HUES6 (cell line): Measurements from ENCODE around the gene RRP1B.

Experiments
- H3K27ac ChIP-seq: 2 replicates; pipeline ENCODE4 v1.7.0; 2013; ENCODE audit warnings: low read depth, mild to moderate bottlenecking, low read length, inconsistent platforms
- H3K27me3 ChIP-seq: 2 replicates; pipeline ENCODE4 v1.6.1; 2013; ENCODE audit warnings: low read length; ENCODE audit not compliant: control insufficient read depth, insufficient read depth
- H3K36me3 ChIP-seq: 2 replicates; pipeline ENCODE4 v1.6.1; 2013; ENCODE audit warnings: low read length; ENCODE audit not compliant: control insufficient read depth, insufficient read depth
- H3K4me1 ChIP-seq: 2 replicates; pipeline ENCODE4 v1.6.1; 2013; ENCODE audit warnings: low read length; ENCODE audit not compliant: control insufficient read depth, insufficient read depth
- H3K4me3 ChIP-seq: 2 replicates; pipeline ENCODE4 v1.5.1; 2013; ENCODE audit warnings: low read depth, low read length
- H3K9ac ChIP-seq: one replicate; pipeline ENCODE4 v1.6.1; 2013; ENCODE audit warnings: mild to moderate bottlenecking, low read length
- H3K9me3 ChIP-seq: 2 replicates; pipeline ENCODE4 v1.6.1; 2013; ENCODE audit warnings: low read depth, low read length; ENCODE audit not compliant: control insufficient read depth, insufficient read depth

The RRP1B gene

DNA sequence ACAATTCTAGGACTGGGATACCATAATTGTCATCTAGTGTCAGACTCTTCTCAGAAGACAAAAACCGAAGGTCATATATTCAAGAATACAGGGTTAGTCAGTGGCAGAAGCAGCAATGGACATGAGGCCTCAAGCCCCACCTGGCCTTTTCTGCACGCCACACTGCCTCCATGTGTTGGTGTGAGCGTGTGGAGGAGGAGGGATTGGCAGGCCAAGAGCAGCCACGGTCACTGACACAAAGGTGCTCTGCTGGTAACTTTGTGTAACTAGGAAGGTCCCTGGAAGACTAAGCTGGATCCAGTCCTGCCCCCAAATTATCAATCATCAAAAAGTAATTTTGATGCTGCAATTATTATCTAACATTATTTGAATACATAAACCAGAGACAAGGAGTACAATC lies 35.0 kb upstream of the RRP1B start:
- Histone ChIP-seq H3K27me3 (no peaks in the 10 kb centered on the region), H3K27ac (no peak overlapping the region), H3K9me3 (peaks cover 32% of the 10 kb centered on the region), H3K9ac (no peak overlapping the region), H3K4me1 (no peaks in the 10 kb centered on the region), H3K4me3 (no peak overlapping the region), H3K36me3 (no peaks in the 10 kb centered on the region)

DNA sequence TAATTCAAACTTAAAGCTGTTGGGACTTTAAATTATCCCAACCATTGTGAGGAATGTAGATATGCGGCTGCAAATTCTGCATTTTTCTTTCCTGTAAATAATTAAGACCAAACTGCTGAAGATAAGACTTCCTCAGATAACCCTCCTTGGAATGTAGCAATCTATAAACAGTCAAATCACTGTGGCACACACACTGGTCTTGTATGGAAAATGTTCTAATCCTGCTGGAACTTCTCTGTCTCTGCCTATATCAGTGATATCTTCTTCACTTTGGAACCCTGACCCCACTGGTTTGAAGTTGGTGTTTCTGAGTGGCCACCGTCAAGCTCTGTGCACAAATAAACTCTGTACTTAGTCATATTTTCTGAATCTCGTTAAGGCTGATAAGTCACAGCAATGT lies 33.0 kb upstream of the RRP1B start:
- Histone ChIP-seq H3K4me1 (no peaks in the 10 kb centered on the region), H3K27ac (no peak overlapping the region), H3K36me3 (no peaks in the 10 kb centered on the region)

DNA sequence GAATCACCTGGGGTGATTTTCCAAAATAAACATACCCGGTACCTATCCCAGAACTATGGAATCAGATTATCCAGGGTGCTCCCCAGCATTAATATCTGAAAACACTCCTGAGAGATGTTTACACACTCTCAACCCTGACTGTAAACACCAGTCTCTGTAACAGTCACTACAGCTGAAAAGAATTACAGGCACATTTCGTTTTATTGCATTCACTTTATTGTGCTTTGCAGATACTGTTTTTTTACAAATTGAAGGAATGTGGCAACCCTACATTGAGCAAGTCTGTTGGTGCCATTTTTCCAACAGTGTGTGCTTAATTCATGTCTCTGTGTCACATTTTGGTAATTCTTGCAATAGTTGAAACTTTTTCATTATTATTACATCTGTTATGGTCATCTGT lies 31.8 kb upstream of the RRP1B start:
- Histone ChIP-seq H3K4me3 (no peak overlapping the region), H3K9me3 (peaks cover 17% of the 10 kb centered on the region; the same call in 1 of the 2 replicates), H3K27ac (no peak overlapping the region), H3K9ac (no peak overlapping the region), H3K36me3 (no peaks in the 10 kb centered on the region), H3K4me1 (no peaks in the 10 kb centered on the region), H3K27me3 (no peaks in the 10 kb centered on the region)

More for the DNA sequence above, 33.0 kb upstream of the RRP1B start:
- H3K4me3 ChIP-seq: no peak overlapping the region
- H3K27me3 ChIP-seq: no peaks in the 10 kb centered on the region
- H3K9ac ChIP-seq: no peak overlapping the region
- H3K9me3 ChIP-seq: peaks cover 17% of the 10 kb centered on the region; the same call in 1 of the 2 replicates

DNA sequence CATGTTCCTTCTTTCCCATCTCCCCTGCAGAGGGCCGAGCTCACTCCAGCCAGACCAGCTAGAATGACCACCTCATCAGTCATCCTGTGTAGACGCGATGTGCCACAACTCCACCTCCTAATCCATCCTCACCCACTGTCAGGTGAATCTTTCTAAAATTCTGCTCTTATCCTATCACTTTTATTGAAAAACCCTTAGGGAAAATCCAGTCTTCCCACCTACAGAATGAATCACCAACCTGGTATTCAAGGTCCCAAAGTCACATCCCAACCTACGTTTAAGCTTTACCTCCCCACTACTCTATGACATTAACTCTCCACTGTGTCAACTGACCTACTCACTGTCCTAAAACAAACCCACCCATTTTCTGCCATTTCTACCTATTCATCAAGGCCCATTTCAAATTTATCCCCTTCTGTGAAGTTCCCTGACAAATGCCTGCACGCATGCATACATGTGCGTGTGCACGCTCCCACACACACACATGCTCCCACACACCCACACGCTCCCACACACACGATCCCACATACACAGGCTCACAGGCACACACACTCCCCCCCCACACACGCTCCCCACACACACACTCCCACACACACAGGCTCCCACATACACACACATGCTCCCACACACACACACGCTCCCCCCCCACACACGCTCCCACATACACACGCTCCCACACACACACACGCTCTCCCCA lies 27.8 kb upstream of the RRP1B start:
- H3K27ac ChIP-seq: no peak overlapping the region
- H3K9me3 ChIP-seq: peaks cover 17% of the 10 kb centered on the region; the same call in 1 of the 2 replicates
- H3K36me3 ChIP-seq: no peaks in the 10 kb centered on the region
- H3K27me3 ChIP-seq: no peaks in the 10 kb centered on the region
- H3K4me3 ChIP-seq: no peak overlapping the region
- H3K4me1 ChIP-seq: no peaks in the 10 kb centered on the region
- H3K9ac ChIP-seq: no peak overlapping the region

DNA sequence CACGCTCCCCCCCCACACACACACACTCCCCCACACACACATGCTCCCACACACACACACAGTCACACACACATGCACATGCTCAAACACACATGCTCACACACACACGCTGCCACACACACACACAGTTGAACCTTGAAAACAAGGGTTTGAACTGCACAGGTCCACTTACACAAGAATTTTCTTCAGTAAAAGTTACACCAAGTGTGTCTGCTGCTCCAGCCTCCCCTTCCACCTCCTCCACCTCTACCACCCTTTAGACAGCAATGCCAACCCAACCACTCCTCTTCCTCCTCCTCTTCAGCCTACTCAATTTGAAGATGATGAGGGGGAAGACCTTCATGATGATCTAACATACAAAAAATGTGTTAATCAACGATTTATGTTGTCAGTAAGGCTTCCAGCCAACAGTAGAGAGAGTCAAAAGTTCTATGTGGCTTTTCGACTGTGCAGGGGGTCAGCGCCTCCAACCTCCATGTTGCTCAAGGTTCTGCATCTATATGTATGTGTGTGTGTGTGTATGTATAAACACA lies 26.9 kb upstream of the RRP1B start:
- H3K27ac ChIP-seq: no peak overlapping the region
- H3K4me3 ChIP-seq: no peak overlapping the region
- H3K36me3 ChIP-seq: no peaks in the 10 kb centered on the region
- H3K9me3 ChIP-seq: peaks cover 17% of the 10 kb centered on the region; the same call in 1 of the 2 replicates
- H3K27me3 ChIP-seq: no peaks in the 10 kb centered on the region
- H3K9ac ChIP-seq: no peak overlapping the region
- no peaks in the 10 kb centered on the region for H3K4me1 ChIP-seq

DNA sequence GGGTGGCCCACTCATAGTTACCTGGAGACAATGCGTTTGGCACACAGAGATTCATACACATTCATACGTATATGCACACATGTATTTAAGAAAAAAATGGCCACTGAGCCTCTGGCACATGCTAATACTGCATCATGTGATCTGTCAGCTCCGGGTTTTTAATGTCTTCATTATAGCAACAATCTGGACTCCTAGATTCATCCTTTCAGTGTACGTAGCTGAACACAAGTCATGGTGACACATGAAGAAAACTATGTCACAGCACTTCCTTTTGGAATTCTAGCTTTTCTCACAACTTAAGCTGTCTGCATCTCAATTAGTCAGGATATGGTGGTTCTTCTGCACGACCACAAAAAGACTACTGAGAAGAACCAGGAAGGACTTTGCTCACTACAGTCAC lies 24.7 kb upstream of the RRP1B start:
- no peaks in the 10 kb centered on the region for H3K27me3 ChIP-seq
- no peak overlapping the region for H3K27ac ChIP-seq
- H3K36me3 ChIP-seq: no peaks in the 10 kb centered on the region
- no peak overlapping the region for H3K4me3 ChIP-seq
- H3K9me3 ChIP-seq: no peaks in the 10 kb centered on the region
- no peaks in the 10 kb centered on the region for H3K4me1 ChIP-seq
- H3K9ac ChIP-seq: no peak overlapping the region

DNA sequence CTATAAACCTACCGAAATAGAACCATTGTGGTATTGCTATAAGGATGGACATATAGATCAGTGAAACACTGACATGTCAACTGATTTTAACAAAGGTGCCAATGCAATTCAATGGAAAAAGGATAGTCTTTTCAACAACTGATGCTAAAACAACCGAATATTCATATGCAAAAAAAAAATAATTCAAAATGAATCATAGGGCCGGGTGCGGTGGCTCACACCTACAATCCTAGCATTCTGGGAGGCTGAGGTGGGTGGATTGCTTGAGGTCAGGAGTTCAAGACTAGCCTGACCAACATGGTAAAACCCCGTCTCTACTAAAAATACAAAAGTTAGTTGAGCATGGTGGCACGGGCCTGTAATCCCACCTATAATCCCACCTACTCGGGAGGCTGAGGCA lies 23.9 kb upstream of the RRP1B start:
- H3K27ac ChIP-seq: no peak overlapping the region
- no peaks in the 10 kb centered on the region for H3K4me1 ChIP-seq
- no peak overlapping the region for H3K9ac ChIP-seq
- H3K9me3 ChIP-seq: no peaks in the 10 kb centered on the region
- H3K36me3 ChIP-seq: no peaks in the 10 kb centered on the region
- no peaks in the 10 kb centered on the region for H3K27me3 ChIP-seq
- H3K4me3 ChIP-seq: no peak overlapping the region

DNA sequence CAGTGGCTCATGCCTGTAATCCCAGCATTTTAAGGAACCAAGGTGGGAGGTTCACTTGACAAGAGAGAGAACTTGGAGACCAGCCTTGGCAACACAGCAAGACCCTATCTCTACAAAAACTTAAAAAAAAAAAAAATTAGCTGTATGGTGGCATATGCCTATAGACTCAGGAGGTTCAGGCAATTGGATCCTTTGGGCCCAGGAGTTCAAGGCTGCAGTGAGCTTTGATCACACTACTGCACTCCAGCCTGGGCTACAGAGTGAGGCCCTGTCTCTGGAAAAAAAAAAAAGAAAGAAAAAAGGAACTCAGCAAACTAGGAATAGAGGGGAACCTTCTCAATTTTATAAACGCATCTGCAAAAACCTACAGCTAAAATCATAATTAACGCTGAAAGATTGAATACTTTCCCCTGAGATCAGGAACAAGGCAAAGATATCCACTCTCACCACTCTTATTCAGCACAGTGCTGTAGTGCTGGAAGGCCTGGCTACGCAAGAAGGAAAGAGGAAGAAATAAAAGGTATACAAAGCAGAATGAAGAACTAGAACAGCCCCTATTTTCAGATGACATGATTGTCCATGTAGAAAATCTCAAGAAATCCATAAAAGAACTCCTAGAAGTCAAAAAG lies 21.7 kb upstream of the RRP1B start:
- no peak overlapping the region for H3K9ac ChIP-seq
- no peaks in the 10 kb centered on the region for H3K27me3 ChIP-seq
- no peaks in the 10 kb centered on the region for H3K9me3 ChIP-seq
- no peak overlapping the region for H3K27ac ChIP-seq
- no peak overlapping the region for H3K4me3 ChIP-seq
- H3K4me1 ChIP-seq: no peaks in the 10 kb centered on the region
- H3K36me3 ChIP-seq: no peaks in the 10 kb centered on the region

DNA sequence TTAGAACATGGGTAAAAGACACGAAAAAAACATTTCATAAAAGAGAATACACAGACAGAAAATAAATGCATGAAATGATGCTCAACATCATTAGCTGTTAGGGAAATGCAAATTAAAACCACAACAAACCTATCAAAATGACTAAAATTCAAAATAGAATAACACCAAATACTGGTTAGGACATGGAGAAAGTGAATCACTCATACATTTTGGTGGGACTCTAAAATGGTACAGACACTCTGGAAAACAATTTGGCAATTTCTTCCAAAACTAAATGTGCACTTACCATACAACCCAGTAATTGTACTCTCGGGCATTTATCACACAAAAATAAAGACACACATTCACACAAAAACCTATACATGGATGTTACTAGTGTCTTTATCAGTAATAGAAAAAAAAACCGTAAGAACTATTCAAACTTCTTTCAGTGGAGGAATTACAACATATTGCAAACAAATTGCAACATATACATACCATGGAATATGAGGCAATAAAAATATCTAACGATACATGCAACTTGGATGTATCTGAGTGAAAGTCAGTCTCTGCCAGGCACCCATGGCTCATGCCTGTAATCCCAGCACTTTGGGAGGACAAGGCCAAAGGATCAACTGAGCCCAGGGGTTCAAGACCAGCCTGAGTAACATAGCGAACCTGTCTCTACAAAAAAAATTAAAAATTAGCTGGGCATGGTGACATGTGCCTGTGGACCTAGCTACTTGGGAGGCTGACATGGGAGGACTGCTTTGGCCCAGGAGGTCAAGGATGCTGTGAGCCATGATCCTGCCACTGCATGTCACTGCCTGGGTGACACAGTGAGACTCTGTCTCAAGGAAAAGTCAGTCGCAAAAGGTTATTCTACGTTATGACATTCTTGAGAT lies 19.6 kb upstream of the RRP1B start:
- Histone ChIP-seq H3K27ac (no peak overlapping the region), H3K4me1 (no peaks in the 10 kb centered on the region), H3K9ac (no peak overlapping the region), H3K27me3 (no peaks in the 10 kb centered on the region), H3K9me3 (no peaks in the 10 kb centered on the region), H3K4me3 (no peak overlapping the region), H3K36me3 (no peaks in the 10 kb centered on the region)

DNA sequence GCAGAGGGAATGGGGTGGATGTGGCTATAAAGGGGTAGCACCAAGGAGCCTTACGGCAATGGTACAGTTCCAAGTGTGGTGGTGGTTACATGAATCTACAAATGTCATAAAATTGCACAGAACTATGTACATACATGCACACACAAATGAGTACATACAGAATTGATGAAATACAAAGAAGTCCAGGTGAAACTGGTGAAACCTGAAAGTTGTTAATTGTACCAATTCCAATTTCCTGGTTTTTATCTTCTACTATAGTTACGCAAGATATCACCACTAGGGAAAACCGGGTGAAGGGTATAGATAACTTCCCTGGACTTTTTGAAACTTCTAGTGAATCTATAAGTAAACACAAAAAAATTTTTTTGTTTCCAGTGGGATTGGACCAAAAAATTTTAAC lies 19.0 kb upstream of the RRP1B start:
- Histone ChIP-seq H3K9ac (no peak overlapping the region), H3K9me3 (no peaks in the 10 kb centered on the region), H3K4me3 (no peak overlapping the region), H3K27me3 (no peaks in the 10 kb centered on the region), H3K27ac (no peak overlapping the region), H3K36me3 (no peaks in the 10 kb centered on the region), H3K4me1 (peaks cover 3% of the 10 kb centered on the region; the same call in 1 of the 2 replicates)

DNA sequence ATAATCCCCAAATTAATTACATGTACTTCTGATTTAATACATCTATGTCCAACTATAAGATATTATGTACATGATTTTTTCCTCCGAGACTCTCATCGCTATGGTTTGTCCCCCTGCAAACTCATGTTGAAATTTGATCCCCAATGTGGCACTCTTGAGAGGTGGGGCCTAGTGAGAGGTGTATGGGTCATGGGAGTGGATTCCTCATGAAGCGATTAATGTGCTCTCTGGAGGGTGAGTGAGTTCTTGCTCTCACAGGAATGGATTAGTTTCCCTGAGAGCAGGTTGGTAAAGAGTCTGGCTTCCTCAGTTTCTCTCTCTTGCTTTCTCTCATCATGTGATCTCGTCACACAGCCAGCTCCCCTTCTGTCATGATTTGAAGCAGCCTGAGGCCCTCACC lies 16.2 kb upstream of the RRP1B start:
- H3K27ac ChIP-seq: no peak overlapping the region
- no peaks in the 10 kb centered on the region for H3K27me3 ChIP-seq
- peaks cover 3% of the 10 kb centered on the region; the same call in 1 of the 2 replicates for H3K4me1 ChIP-seq
- H3K9ac ChIP-seq: no peak overlapping the region
- H3K4me3 ChIP-seq: no peak overlapping the region
- no peaks in the 10 kb centered on the region for H3K9me3 ChIP-seq
- no peaks in the 10 kb centered on the region for H3K36me3 ChIP-seq
